SK-N-SH treated with all-trans-retinoic acid at 6 μM for 48 hours (cell line): ENCODE measurements around the gene RHBDL1.

Experiments used
- ATAC-seq: fragments of 200-7000 bp; cut with Tn5 transposase; 3 replicates; pipeline ENCODE4 v1.9.1; 2020; ENCODE audit warnings: mild to moderate bottlenecking, moderate library complexity
- ARNTL ChIP-seq: fragments of 450-650 bp; formaldehyde crosslinking; IDR thresholded peaks from 2 replicates; pipeline ENCODE4 v1.5.0; 2020; ENCODE audit warnings: low read depth, mild to moderate bottlenecking, moderate library complexity, borderline replicate concordance
- BACH2 ChIP-seq: fragments of 250-450 bp; sonication (Bioruptor Pico); IDR thresholded peaks from 2 replicates; pipeline ENCODE4 v1.9.0; 2021; ENCODE audit warnings: mild to moderate bottlenecking, borderline replicate concordance
- CREB5 ChIP-seq: fragments of 250-450 bp; sonication (Bioruptor Pico); IDR thresholded peaks from 2 replicates; pipeline ENCODE4 v1.5.1; 2020; ENCODE audit warnings: low read depth, mild to moderate bottlenecking, moderate library complexity
- CSDC2 ChIP-seq: fragments of 250-450 bp; sonication (Bioruptor Pico); IDR thresholded peaks from 2 replicates; pipeline ENCODE4 v1.5.0; 2020; ENCODE audit warnings: mild to moderate bottlenecking, moderate library complexity
- ESRRG ChIP-seq: fragments of 250-450 bp; sonication (Bioruptor Pico); IDR thresholded peaks from 2 replicates; pipeline ENCODE4 v1.6.1; 2021; ENCODE audit warnings: mild to moderate bottlenecking
- GLIS3 ChIP-seq: fragments of 250-450 bp; sonication (Bioruptor Pico); IDR thresholded peaks from 2 replicates; pipeline ENCODE4 v1.5.0; 2020; ENCODE audit warnings: mild to moderate bottlenecking, moderate library complexity
- ISL1 ChIP-seq: fragments of 250-450 bp; sonication (Bioruptor Pico); IDR thresholded peaks from 2 replicates; pipeline ENCODE4 v2.1.2; 2022; ENCODE audit warnings: mild to moderate bottlenecking, moderate library complexity
- PATZ1 ChIP-seq: fragments of 250-450 bp; sonication (Bioruptor Pico); IDR thresholded peaks from 2 replicates; pipeline ENCODE4 v1.8.0; 2020; ENCODE audit warnings: mild to moderate bottlenecking, moderate library complexity, borderline replicate concordance
- PPARA ChIP-seq: fragments of 250-450 bp; sonication (Bioruptor Pico); IDR thresholded peaks from 2 replicates; pipeline ENCODE4 v1.5.0; 2020; ENCODE audit warnings: mild to moderate bottlenecking, borderline replicate concordance
- RARB ChIP-seq: fragments of 250-450 bp; sonication (Bioruptor Pico); IDR thresholded peaks from 2 replicates; pipeline ENCODE4 v1.8.0; 2021; ENCODE audit warnings: mild to moderate bottlenecking, moderate library complexity
- TCF4 ChIP-seq: fragments of 250-450 bp; sonication (Bioruptor Pico); IDR thresholded peaks from 2 replicates; pipeline ENCODE4 v1.8.0; 2021; ENCODE audit warnings: mild to moderate bottlenecking, moderate library complexity, borderline replicate concordance
- TOX ChIP-seq: fragments of 250-450 bp; sonication (Bioruptor Pico); IDR thresholded peaks from 2 replicates; pipeline ENCODE4 v1.8.0; 2021; ENCODE audit warnings: mild to moderate bottlenecking, moderate library complexity, borderline replicate concordance
- ZC3H10 ChIP-seq: fragments of 250-450 bp; sonication (Bioruptor Pico); IDR thresholded peaks from 2 replicates; pipeline ENCODE4 v1.5.1; 2021; ENCODE audit warnings: mild to moderate bottlenecking, moderate library complexity
- ZFP30 ChIP-seq: fragments of 450-650 bp; formaldehyde crosslinking; IDR thresholded peaks from 2 replicates; pipeline ENCODE4 v1.5.0; 2022; ENCODE audit warnings: mild to moderate bottlenecking, moderate library complexity
- ZNF70 ChIP-seq: fragments of 450-650 bp; formaldehyde crosslinking; IDR thresholded peaks from 2 replicates; pipeline ENCODE4 v1.5.0; 2020; ENCODE audit warnings: mild to moderate bottlenecking, moderate library complexity
- ZNF8 ChIP-seq: fragments of 450-650 bp; formaldehyde crosslinking; IDR thresholded peaks from 2 replicates; pipeline ENCODE4 v1.5.0; 2020; ENCODE audit warnings: mild to moderate bottlenecking, moderate library complexity
- TF ChIP-seq, protein P1 (sequence below): fragments of 250-450 bp; sonication (Bioruptor Pico); IDR thresholded peaks from 2 replicates; pipeline ENCODE4 v1.8.0; 2021; ENCODE audit warnings: low read depth, mild to moderate bottlenecking, moderate library complexity, borderline replicate concordance

Gene RHBDL1

DNA sequence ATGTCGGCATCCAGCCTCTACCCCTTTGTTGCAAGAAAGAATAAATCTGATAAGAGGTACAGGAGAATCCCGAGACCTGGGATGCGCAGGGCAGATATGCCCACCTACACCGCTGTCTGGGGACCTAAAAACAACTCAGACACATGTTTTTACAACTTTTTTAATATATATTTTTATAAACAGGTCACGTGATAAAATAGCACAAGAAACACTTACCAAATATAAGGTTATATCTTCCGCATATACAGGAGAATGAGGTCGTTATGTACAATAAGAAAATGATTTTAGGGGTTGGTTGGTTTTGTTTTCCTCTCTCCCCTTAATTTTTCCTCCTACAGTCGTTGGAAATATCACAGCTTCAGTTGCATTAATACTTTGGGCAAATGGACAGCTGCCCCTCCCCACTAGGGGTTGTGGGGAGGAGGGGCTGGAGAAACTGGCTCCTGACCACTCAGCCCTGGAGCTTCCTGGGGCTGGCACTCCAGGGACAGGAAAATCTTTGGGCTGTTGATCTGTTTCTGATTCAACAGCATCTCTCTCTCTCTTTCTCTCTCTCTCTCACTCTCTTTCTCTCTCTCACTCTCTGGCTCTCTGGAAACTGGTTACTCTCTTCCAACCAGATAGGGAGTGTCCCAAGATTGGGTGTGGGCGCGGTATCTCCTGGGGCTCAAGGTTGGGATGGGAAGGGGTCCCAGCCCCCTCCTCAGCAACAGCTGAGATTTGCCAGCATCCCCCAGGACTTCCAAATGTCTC, 17.1 kb downstream of the RHBDL1 start:
- TF ChIP-seq ZFP30 (CRISPR knock-in tag) (no peak), RARB (CRISPR knock-in tag) (no peak), ZNF8 (no peak)
- TF ChIP-seq, protein P1, sequence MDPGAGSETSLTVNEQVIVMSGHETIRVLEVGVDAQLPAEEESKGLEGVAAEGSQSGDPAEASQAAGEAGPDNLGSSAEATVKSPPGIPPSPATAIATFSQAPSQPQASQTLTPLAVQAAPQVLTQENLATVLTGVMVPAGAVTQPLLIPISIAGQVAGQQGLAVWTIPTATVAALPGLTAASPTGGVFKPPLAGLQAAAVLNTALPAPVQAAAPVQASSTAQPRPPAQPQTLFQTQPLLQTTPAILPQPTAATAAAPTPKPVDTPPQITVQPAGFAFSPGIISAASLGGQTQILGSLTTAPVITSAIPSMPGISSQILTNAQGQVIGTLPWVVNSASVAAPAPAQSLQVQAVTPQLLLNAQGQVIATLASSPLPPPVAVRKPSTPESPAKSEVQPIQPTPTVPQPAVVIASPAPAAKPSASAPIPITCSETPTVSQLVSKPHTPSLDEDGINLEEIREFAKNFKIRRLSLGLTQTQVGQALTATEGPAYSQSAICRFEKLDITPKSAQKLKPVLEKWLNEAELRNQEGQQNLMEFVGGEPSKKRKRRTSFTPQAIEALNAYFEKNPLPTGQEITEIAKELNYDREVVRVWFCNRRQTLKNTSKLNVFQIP (CRISPR knock-in tag), result no peak
- no peak for ATAC-seq

DNA sequence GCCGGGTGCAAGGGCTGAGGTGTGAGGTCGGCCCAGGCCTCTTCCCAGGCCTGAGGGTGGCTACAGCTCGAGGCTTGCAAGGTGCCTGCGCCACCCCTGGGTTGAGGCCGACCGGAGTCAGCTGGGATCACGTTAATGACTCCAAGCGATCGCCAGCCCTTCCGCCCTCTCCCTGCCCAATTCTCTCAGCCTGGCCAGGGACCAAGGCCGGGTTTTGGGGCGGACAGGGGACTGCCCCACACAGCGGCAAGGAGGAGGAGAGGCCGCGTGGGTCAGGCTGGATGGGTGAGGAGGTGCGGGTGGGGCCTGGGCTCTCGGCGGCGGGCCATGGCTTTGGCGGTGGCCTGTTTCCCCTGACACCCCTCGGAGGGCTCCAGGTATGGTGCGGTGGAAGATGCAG, 17.9 kb downstream of the RHBDL1 start:
- ATAC-seq, result no peak
- TF ChIP-seq CSDC2 (CRISPR knock-in tag) (no peak), PPARA (CRISPR knock-in tag) (no peak), ESRRG (CRISPR knock-in tag) (no peak), PATZ1 (CRISPR knock-in tag) (no peak), TCF4 (CRISPR knock-in tag) (no peak), ZNF70 (CRISPR knock-in tag) (no peak), GLIS3 (CRISPR knock-in tag) (no peak)
- TF ChIP-seq, protein P1 (CRISPR knock-in tag), result no peak

DNA sequence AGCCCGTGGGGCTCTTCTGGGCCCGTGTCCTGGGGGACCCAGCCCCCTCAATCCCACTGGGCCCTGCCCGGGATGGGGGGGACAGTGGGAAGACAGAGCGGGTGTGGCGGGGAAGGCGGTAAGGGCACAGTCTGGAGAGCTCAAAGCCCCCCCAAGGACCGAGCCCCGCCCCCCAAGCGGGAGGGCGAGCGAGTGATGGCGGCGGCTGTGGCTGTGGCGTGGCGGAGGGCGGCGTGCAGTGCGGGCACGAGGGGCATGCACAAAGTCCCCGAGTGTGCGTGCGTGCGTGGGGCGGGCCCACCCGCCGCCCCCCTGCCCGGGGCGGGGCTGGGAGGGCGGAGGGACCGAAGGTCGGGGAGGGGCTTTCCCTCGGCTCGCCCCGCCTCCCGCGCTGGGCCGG, 18.3 kb downstream of the RHBDL1 start:
- TF ChIP-seq ZC3H10 (no peak), TCF4 (CRISPR knock-in tag) (no peak), ZNF8 (no peak)

GRCh38 chr16:694187-694862, 18.9 kb downstream of the RHBDL1 start:
- no peak for ATAC-seq
- TF ChIP-seq ISL1, result no peak
- no peak for TF ChIP-seq ESRRG (CRISPR knock-in tag)
- no peak for TF ChIP-seq ZNF8
- no peak for TF ChIP-seq PATZ1 (CRISPR knock-in tag)
- TF ChIP-seq RARB (CRISPR knock-in tag), result no peak
- TF ChIP-seq ZFP30 (CRISPR knock-in tag), result no peak
- no peak for TF ChIP-seq TOX (CRISPR knock-in tag)
- TF ChIP-seq TCF4 (CRISPR knock-in tag), result no peak
- no peak for TF ChIP-seq CREB5

More for the DNA sequence above, 18.3 kb downstream of the RHBDL1 start:
- no peak for ATAC-seq

DNA sequence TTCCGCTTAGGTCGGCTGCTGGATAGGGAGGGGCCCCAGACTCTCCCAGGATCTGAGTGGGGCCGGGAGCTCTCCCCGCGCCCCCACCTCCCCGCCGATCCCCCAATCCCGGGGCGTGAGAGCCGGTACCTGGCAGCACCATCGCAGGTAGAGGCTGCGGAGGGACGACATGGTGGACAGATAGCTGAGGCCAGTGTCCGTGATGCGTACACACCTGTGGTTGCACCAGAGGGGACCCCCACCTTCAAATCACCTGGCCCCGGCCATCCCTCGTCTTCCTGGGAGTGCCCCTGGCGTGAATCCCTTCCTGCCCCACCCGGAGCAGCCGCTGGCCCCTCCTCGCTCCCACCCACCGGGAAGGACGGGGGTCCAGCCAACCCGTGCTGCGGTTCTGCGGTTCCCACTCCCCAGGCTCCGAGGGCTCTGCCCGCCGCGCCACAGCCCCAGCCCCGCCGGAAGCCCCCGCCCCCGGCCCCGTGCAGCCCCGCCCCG, 19.4 kb downstream of the RHBDL1 start:
- ATAC-seq, result no peak
- TF ChIP-seq ARNTL (CRISPR knock-in tag) (no peak), PPARA (CRISPR knock-in tag) (no peak), CREB5 (no peak), BACH2 (CRISPR knock-in tag) (no peak)
